Smooth muscle cell (in vitro differentiated cells): ENCODE data around the gene BIN1. TPM values are rescaled to one million over a fixed set of nuclear protein-coding genes. Genes with fewer than 3 reads are reported as not detected.

Source experiments
- DNase-seq: peaks from one replicate; lab custom pipeline; 2025; ENCODE audit not compliant: unreplicated experiment; lab: John Stamatoyannopoulos, UW
- H2AFZ ChIP-seq: fragments of 200-600 bp; sonication (generic); 2 replicates; pipeline ENCODE4 v1.6.0; 2016; ENCODE audit warnings: antibody characterized with exemption, low read depth, mild to moderate bottlenecking
- H3F3A ChIP-seq: fragments of 200-600 bp; sonication (generic); 2 replicates; pipeline ENCODE4 v1.6.0; 2017; ENCODE audit warnings: antibody characterized with exemption, low read depth
- H3K27ac ChIP-seq: fragments of 200-600 bp; sonication (generic); 2 replicates; pipeline ENCODE4 v1.5.1; 2016; ENCODE audit warnings: low read depth, mild to moderate bottlenecking
- H3K27me3 ChIP-seq: fragments of 200-600 bp; sonication (generic); 2 replicates; pipeline ENCODE4 v1.6.1; 2016; ENCODE audit warnings: low read depth, mild to moderate bottlenecking
- H3K36me3 ChIP-seq: fragments of 200-600 bp; sonication (generic); 2 replicates; pipeline ENCODE4 v1.5.1; 2016; ENCODE audit warnings: low read depth
- H3K4me1 ChIP-seq: fragments of 200-600 bp; sonication (generic); 2 replicates; pipeline ENCODE4 v1.5.1; 2016; ENCODE audit warnings: low read depth
- H3K4me2 ChIP-seq: fragments of 200-600 bp; sonication (generic); 2 replicates; pipeline ENCODE4 v1.6.0; 2016; ENCODE audit warnings: mild to moderate bottlenecking
- H3K4me3 ChIP-seq: fragments of 200-600 bp; sonication (generic); 2 replicates; pipeline ENCODE4 v1.5.1; 2016; ENCODE audit warnings: mild to moderate bottlenecking
- H3K79me2 ChIP-seq: fragments of 200-600 bp; sonication (generic); 2 replicates; pipeline ENCODE4 v1.6.0; 2016; ENCODE audit warnings: low read depth, mild to moderate bottlenecking
- H3K9ac ChIP-seq: fragments of 200-600 bp; sonication (generic); 2 replicates; pipeline ENCODE4 v1.6.0; 2016; ENCODE audit warnings: low read depth
- H3K9me3 ChIP-seq: fragments of 200-600 bp; sonication (generic); replicated peaks from 2 replicates; pipeline ENCODE4 v1.5.1; 2016; ENCODE audit warnings: low read depth
- H4K20me1 ChIP-seq: fragments of 200-600 bp; sonication (generic); 2 replicates; pipeline ENCODE4 v1.6.0; 2016; ENCODE audit warnings: low read depth
- CTCF ChIP-seq: fragments of 200-600 bp; sonication (generic); IDR thresholded peaks from 2 replicates; pipeline ENCODE4 v1.5.1; 2017; ENCODE audit warnings: borderline replicate concordance, mild to moderate bottlenecking, antibody characterized with exemption; ENCODE audit not compliant: insufficient read depth, poor library complexity, severe bottlenecking
- WGBS: methylation state at CpG from one replicate; pipeline ENCODE4 v1.1.7; 2016; ENCODE audit warnings: low lambda C conversion rate; 5-methylcytosine and 5-hydroxymethylcytosine counted together
- polyA plus RNA-seq: library from polyadenylated mRNA; unstranded; fragments of >200 nt; fragmentation: Nextera tagmentation; extraction: Ambion mirVana; gene quantifications from 2 replicates; pipeline ENCODE4 v1.2.1, GENCODE V29; 2016
- total RNA-seq: library from RNA; depleted of rRNA; stranded (reverse); fragments of >200 nt; gene quantifications from 2 replicates; pipeline ENCODE4 v1.2.3, GENCODE V29; 2014

BIN1 gene
- total and polyA plus RNA-seq, 2 experiments from 2014 or later: 25.4 to 32.4 TPM

GRCh38 chr2:127096280-127096679 is 10.7 kb downstream of the BIN1 start:
- Histone ChIP-seq H3K27ac (no peak overlapping the region), H2AFZ (no peak overlapping the region), H3K4me2 (no peak overlapping the region), H4K20me1 (peaks cover 97% of the 10 kb centered on the region), H3K4me1 (peaks cover 20% of the 10 kb centered on the region), H3F3A (peaks cover 2% of the 10 kb centered on the region), H3K9me3 (no peaks in the 10 kb centered on the region), H3K27me3 (no peaks in the 10 kb centered on the region), H3K79me2 (peaks cover 76% of the 10 kb centered on the region), H3K36me3 (no peaks in the 10 kb centered on the region), H3K4me3 (no peak overlapping the region), H3K9ac (no peak overlapping the region)
- 87% methylated on average over 9 of the region's 9 CpGs for WGBS
- no peak for TF ChIP-seq CTCF
- no peak for DNase-seq

- H3K4me3 ChIP-seq: no peak overlapping the region
- DNase-seq: no peak
- no peak overlapping the region for H3K9ac ChIP-seq
Observed at GRCh38 chr2:127095784-127096183, 11.2 kb downstream of the BIN1 start.

GRCh38 chr2:127095367-127095641 is 11.7 kb downstream of the BIN1 start:
- DNase-seq: no peak
- no peaks in the 10 kb centered on the region for H3K36me3 ChIP-seq
- H4K20me1 ChIP-seq: peaks cover 97% of the 10 kb centered on the region
- no peaks in the 10 kb centered on the region for H3K27me3 ChIP-seq
- peaks cover 70% of the 10 kb centered on the region for H3K79me2 ChIP-seq
- H3K27ac ChIP-seq: no peak overlapping the region
- H3K9me3 ChIP-seq: no peaks in the 10 kb centered on the region
- no peak overlapping the region for H3K9ac ChIP-seq
- no peak for TF ChIP-seq CTCF
- 95% methylated on average over 2 of the region's 2 CpGs for WGBS
- H3F3A ChIP-seq: peaks cover 2% of the 10 kb centered on the region
- peaks cover 20% of the 10 kb centered on the region for H3K4me1 ChIP-seq
- no peak overlapping the region for H3K4me2 ChIP-seq
- H2AFZ ChIP-seq: no peak overlapping the region
- H3K4me3 ChIP-seq: no peak overlapping the region

More at GRCh38 chr2:127095784-127096183, 11.2 kb downstream of the BIN1 start:
- H3K4me2 ChIP-seq: no peak overlapping the region
- H3K36me3 ChIP-seq: no peaks in the 10 kb centered on the region
- WGBS: 97% methylated on average over 8 of the region's 8 CpGs
- H3K79me2 ChIP-seq: peaks cover 75% of the 10 kb centered on the region
- no peak overlapping the region for H2AFZ ChIP-seq
- peaks cover 20% of the 10 kb centered on the region for H3K4me1 ChIP-seq
- no peaks in the 10 kb centered on the region for H3K27me3 ChIP-seq
- H3K27ac ChIP-seq: no peak overlapping the region
- H3F3A ChIP-seq: peaks cover 2% of the 10 kb centered on the region
- no peak for TF ChIP-seq CTCF
- H4K20me1 ChIP-seq: peaks cover 97% of the 10 kb centered on the region
- H3K9me3 ChIP-seq: no peaks in the 10 kb centered on the region

- Histone ChIP-seq H3K27me3 (no peaks in the 10 kb centered on the region), H3K36me3 (no peaks in the 10 kb centered on the region), H3K9ac (no peak overlapping the region), H3K4me1 (peaks cover 20% of the 10 kb centered on the region), H3F3A (peaks cover 2% of the 10 kb centered on the region), H3K9me3 (no peaks in the 10 kb centered on the region), H2AFZ (no peak overlapping the region), H3K4me2 (peak overlapping the region; percentile 54), H3K27ac (no peak overlapping the region), H3K4me3 (no peak overlapping the region), H4K20me1 (peaks cover 97% of the 10 kb centered on the region), H3K79me2 (peaks cover 65% of the 10 kb centered on the region)
- 43% methylated on average over 17 of the region's 17 CpGs for WGBS
- DNase-seq: no peak
- TF ChIP-seq CTCF: no peak
Observed at GRCh38 chr2:127094509-127095366, 12.2 kb downstream of the BIN1 start.
